Measurements from ENCODE around the gene TOX4.
"Not testable (repeated sequence)": the region's sequence is repeated elsewhere in the genome, so short reads cannot be mapped to it uniquely, and the experiment has no call there.

TOX4 gene

GRCh38 chr14:21476925-21477681 is at the start of gene TOX4, which contains the start of gene RAB2B:
Gene TOX4, plus strand, starts transcription at chr14:21477195. Its CDS starts 84 bp downstream, at chr14:21477279.
Gene RAB2B, minus strand, starts transcription at chr14:21476959. Its CDS starts 87 bp downstream, at chr14:21476872.
- peak; percentile 92 for DNase-seq

GRCh38 chr14:21428930-21429329 is 48.1 kb upstream of the TOX4 start:
- DNase-seq: no peak

DNA sequence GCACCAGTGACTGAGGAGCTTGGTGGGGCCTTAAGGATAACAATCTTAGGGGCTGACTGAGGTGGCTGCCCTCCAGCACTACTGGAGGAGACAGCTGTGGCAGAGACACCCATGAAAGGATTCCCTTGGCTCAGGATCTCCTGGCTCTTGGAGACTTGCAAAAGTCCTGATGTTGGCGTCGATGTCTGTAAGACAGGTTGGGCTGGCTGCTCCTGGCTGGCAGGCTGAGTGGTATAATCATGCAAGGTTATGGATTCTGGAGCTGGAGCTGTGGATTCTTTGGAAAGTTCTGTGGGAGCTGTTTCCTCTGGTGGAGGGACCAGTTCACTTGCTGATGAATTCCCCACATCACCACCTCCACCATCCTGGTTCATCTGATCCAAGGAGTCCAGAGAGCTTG is 45.9 kb upstream of the TOX4 start:
- no peak for DNase-seq

GRCh38 chr14:21436567-21437062 is 40.4 kb upstream of the TOX4 start:
- DNase-seq: no peak

DNA sequence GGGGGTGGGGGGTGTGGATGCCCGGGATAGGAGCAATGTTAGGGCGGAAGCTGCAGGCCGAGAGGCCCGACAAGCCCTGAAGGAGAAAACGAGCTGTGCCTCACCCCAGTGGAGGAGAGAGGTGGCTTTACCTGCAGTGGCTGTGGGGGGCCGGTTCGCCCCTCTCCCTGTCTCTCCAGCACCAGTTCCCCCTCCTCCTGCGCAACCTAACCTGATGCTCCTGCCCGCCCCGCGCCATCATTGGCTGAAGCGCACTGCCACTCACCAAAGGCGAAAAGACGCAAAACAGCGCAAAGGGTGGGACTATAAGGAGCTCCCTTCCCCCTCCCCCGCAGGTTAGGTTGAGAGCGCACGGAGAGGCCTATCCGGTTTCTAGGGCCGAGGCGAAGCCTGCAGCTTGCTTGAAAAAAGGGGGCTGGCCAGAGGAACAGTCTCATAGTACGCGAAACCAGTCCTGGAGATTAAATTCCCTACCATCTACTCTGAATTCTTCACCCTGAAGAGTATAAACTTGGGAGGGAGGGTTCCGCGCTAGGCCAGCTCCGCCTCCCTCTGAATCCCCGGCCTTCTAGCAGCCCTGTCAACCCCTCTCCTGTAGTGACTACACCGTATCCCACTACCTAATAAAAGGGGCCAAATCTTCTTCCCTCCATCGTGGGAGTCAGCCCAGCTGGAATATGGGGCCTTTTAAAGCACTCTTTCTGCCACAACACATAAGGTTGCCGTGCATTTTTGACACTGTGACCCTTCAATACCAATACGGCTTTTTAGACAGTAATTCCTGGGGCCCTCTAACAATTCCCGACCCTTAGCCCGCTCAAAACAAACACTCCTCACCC is 39.7 kb upstream of the TOX4 start:
- DNase-seq: peak; percentile 99

DNA sequence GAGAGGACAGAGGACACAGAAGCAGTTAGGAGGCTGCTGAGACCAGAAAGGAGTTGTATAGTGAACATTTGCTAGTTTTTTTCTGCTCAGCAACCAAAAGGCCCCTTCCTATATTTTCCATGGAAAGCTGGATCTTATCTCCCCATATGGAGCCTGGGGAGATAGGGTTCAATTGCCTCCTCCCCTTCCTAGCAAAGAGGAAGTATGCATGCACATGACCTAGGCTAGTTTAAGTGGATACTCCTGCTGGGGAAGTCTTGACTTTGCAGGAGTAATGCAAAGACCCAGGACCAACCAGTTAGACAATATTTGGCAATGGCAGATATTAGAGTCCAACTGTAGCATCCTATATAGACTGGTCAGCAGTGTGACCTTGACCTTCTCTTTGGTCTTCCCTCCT is 36.1 kb upstream of the TOX4 start:
- DNase-seq: no peak

DNA sequence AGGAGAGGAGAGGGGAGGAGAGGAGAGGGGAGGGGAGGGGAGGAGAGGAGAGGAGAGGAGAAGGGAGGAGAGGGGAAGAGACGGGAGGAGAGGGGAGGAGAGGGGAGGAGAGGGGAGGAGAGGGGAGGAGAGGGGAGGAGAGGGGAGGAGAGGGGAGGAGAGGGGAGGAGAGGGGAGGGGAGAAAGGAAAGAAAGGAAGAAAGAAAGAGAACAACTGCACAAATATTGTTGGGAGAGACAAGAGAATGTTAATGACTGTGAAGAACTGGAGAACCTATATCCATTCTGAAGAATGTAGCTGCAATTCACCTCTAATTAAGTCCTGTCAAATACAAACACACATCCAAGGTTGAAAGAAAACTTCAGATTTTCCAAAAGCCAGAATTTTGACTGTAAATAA is 34.3 kb upstream of the TOX4 start:
- not testable (repeated sequence) for DNase-seq

GRCh38 chr14:21449899-21450216 is 27.1 kb upstream of the TOX4 start:
- DNase-seq: no peak

DNA sequence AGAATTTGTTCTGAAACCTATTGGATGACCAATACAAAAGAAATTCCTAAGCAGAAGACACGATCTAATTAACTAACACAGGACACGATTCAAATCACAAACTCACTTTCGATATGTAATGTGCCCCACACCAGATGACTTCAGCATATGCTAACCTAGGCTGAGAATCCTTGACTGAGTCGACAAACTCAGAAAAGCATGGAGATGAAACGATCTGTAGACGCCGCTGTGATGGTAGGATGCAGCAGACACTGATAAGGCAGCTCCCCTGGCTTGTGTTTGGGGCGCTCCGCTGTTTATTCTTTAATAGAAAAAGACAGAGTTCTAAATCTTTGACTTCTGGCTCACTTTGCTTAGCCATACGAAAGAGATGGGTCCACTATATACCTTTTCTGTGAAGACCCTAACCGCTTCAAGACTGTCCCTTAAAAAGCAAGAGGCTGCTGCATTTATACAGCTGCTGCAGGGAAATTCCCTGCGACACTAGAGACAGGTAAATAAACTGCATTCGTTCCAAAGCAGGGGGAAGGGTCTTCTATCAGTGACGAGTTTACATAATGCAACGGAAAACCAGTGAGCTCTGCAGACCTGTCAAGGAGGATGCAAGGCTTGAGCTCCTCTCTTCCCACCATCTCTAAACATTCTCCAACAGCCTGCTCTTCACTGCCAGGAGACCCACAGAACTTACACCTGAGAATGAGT is 22.0 kb upstream of the TOX4 start:
- DNase-seq: no peak

- DNase-seq: no peak
Measured at GRCh38 chr14:21455592-21455911, 21.4 kb upstream of the TOX4 start.

DNA sequence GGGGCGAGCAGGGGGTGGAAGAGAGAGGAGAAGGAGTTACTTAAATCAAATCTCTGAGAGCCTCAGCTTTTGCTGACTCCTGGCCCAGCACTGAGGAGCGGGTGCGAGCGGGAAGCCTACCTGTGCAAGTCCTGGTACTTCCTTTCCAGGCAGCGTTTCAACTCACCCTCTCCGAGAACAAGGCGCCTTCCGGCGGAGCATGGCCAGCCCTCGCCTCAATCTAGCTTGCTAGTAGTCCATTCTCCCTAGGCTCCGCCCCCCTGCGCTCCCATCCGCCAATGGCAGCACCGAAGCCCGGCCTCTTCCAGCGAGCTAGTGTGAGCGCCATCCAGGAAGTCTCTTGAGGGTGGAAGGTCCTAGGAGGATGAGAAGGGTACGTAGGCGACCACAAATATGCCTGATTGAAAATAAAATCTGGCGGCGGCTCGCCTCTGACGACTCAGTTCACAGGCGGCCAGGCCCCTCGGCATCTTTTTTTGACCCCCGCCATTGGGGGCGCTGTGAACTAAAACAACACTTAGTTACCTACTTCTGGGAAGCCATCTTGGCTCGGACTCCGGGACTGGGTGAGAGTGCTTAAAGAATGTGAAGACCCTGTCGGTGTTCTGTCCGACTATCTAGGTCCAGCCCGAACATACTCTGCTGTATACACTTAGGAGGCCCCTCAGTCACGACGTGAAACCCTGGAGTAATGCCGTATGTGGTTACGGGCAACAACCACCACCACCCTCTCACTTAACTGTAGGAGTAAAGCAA is 20.9 kb upstream of the TOX4 start, which contains the start of gene CHD8:
TSS of gene CHD8 (minus strand) at position 212 of the 756 bp plus-strand sequence. CDS start 24,480 bp downstream, outside the sequence.
- peak; percentile 98 for DNase-seq

DNA sequence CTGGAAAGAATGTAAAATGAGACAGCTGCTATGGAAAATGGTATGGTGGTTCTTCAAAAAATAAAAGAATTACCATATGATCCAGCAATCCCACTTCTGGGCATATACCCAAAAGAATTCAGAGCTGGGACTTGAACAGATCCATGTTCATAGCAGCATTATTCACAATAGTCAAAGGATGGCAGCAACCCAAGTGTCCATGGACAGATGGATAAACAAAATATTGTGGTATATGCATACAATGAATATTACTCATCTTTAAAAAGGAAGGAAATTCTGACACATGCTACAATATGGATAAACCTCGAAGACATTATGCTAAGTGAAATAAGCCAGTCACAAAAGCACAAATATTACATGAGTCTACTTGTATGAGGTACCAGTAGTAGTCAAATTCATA is 9.4 kb upstream of the TOX4 start:
- DNase-seq: no peak

DNA sequence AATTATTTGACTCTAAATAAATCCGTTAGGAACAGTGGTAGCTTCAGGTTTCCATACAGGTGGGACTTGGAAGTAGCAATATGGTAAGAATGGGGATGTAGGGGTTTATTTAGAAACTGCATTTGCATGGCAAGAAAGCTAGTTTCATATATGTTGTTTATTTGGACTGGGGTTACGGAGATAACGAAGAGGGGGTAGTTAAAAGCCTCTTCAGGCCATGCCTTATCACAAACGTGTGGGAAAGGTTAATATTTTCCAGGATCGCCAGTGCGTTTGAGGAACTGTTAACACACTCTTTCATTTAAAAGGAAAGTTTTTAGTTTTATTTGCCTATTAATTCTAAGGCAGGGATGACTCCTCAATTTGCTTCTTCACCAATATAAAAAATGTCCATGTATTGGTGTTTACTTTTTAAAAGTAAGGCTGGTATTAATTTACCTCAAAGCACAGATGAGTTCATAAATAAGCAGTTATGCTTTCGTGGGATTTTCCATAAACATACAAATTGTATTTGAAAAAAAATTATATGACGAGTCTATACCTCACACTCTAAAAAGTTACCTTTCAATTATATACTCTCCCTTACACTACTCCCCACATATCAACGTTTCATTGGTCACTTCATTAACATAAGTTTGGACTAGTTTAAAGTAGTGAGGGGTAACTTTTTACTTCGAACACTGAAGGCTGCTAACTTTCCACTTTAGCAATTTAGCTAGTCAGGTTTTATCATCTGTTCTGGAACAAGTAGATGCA is 1.1 kb upstream of the TOX4 start:
- DNase-seq: no peak

DNA sequence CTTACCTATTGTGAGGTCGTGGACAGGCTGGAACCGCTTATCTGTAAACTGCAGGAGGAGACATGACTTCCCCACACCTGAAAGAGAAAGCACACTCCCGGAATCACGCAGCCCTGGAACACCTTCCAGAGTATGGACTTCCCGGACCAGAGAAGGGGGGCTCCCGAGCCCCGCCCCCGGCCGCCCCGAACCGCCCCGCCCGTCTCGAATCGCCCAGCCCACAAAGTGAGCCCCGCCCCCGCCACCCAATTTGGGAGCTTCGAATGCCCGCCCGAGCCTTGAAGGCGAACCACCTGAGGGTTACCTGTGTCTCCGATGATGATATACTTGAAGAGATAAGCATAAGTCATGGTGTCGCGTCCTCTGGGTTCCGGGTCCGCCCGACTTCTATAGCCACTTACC is 471 bp upstream of the TOX4 start:
- DNase-seq: peak; percentile 89

GRCh38 chr14:21486640-21487087 is 9.7 kb downstream of the TOX4 start:
- no peak for DNase-seq

DNA sequence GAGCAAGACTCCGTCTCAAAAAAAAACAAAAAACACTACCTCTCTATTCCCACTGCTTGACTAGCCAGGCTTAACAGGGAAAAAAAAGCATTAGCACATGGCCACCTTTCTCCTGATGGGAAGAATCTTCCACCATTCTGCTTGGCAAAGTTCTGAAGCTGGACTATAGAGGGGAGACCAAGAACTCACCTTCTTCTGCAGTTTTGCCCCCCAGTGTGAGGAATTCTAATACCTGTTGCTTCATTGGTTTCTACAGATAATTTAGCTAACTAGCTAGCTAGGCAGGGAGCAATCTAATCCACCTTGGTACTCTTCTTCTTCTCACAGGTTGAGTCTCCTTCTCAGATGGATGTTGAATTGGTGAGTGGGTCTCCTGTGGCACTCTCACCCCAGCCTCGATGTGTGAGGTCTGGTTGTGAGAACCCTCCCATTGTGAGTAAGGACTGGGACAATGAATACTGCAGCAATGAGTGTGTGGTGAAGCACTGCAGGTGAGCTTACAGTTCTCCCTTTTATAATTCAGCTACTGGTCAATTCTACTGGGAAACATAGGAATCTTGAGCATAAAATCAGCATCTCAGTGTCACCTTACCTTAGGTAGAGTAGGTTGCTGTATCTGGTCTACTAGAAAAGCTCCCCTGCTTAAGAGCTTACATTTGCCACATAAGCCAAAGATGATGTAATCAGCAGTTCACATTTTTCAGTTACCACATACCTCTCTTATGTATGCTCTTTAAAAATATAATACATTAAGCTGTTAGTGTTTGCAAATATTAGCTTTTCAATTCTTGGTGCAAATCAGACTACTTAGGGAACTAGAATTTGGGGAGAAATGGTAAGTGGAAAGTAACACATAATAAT is 18.1 kb downstream of the TOX4 start:
- DNase-seq: no peak

DNA sequence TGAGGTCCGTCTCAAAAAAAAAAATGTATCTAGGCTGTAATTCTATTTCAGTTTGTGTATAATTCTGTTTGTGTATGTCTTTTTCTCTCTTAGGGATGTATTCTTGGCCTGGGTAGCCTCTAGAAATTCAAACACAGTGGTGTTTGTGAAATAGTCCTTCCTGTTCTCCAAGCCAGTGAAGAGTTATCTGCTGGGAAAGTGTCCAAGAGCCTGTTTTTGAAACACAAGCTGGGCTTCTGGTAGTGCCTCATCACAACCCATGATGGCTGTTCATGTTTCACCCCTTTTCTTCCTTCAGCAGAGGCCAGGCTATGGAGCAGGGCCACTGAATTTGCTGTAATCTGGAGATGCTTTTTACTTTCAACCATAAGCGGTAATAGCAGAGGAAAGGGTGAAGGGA is 19.5 kb downstream of the TOX4 start:
- no peak for DNase-seq

DNA sequence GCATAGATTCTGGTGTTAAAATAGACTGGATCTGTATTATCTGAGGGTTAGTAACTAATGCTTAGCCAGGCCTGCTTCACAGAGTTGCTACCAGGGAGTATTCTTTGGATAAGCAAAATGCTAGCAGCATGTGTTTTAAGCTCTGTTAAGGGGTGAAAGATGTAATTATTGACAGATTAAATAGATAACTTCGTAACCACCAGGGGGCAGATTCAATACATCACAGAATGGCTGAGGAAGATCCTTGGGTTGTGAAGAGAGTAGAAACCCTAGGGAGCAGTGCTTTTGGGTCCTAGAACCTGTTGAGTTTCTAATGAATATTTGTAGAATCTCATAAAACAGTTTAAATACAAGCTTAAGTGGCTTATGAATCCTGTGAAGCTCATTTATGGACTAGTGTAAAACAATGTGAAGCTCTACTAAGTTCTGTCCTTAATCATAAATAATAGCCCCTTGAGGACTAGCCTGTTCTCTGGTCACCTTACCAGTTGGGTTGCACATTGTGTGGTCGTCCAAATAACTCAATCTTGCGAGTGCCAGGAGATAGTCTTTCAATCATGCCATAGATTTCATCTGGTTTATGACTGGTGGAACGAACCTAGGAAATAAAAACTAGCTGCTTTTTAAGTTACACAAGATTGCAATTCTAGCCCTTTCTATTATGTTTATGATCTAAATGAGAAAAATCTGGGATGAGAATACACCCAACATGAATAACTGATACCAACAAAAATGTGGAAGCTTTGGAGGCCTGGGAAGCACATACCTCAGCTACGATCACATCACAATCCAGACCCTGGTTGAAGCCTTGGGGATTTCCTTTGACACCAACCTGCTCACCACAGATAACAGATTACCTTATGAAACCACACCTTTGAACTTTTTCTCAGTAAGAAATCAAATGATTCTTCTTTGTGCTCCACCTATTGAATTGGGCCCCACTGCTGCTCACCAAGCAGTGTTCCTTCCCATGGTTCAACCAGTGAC is 21.8 kb downstream of the TOX4 start:
- no peak for DNase-seq

- DNase-seq: no peak
Measured at GRCh38 chr14:21501568-21501967, 24.6 kb downstream of the TOX4 start.

- no peak for DNase-seq
Measured at GRCh38 chr14:21503376-21503775, 26.4 kb downstream of the TOX4 start.
